Measurements from ENCODE around the gene TMPRSS3.

- no peak for TF ChIP-seq CTCF (conservative IDR thresholded peaks at IDR 0.05)
- no peak for TF ChIP-seq EZH2 (IDR thresholded peaks at IDR 0.05; ENCODE audit: low read depth)
Observed at GRCh38 chr21:42434884-42435283, 39.0 kb upstream of the TMPRSS3 start.

Measured in PC-9 (cell line).